Activated CD4-positive, alpha-beta T cell treated with anti-CD3 and anti-CD28 coated beads for 24 hours (primary cell): Measurements from ENCODE around the gene SRPRB.

Experiments
- DNase-seq, 2 donors: peaks; one replicate each; pipeline ENCODE4 v3.0.0-alpha.2; 2020; ENCODE audit warnings: low read depth in 2 of 2

The SRPRB gene

DNA sequence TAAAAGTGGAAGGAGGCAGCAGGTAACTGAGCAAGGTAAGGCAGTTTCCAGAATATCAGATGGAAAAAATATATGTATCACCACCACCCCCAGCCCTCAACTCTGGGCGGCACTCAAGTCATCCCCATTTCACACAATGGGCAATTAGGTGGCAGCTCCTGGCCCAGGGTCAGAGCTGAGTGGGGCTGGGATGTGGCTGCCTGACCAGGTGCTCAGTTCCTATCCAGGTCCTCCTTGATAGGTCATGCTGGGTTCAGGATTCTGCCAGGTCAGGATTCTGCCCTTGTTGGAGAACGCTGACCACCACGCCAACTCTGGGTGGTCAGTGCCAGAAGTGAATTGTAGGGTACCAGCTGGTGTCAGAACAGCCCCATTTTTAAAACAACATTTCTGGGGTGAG, 60.5 kb downstream of the SRPRB start:
- DNase-seq = no peak

DNA sequence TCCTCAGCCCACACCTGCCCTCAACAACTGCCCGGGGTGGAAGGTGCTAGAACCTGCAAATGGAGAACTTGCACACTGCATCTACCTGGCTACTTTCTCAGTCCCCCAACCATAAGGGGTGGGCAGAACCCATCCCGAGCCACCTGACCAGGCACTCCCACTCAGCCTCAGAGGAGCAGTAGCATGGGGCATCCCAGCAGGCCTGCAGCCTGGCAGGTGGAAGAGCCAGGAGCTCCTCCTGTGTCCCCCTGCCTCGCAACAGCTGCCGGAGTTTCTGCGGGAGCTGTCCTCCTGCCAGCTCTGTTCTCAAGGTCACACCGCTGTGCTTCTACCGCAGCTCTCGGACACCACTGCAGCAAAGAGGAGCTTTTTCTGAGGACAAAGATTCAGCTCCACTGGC, 62.6 kb downstream of the SRPRB start:
- DNase-seq = no peak

DNA sequence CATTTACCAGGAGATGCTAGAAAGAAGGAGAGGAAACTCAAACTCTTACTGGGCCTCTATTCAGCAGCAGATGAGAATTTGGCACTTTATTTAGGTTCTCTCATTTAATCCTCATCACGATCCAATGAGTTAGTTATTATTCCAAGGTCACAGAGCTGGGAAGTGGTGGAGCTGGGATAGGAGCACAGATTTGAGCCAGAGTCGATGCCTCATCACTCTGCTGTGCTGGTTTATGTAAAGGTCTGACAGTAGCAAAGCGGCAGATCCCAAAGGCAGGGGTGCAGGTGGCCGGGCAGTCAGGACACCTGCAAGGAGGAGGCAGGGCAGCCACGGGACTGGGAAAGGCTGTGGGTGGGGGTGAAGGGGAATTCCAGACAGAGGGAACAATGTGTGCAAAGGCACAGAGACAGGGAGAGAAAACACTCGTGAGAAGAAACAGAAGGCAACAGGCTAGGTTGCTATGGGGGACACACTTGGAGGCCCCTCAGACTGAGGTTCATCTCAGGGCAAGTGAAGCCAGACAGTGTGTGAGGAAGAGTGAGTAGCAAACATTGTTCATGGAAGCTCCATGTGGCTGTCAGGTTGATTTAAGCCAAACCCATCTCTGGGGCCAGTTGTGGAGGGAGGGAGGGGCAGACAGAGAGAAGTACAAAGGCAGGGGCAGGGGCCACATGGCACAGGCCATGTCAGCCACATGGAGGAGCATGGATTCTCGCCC, 63.3 kb downstream of the SRPRB start:
- DNase-seq = no peak

DNA sequence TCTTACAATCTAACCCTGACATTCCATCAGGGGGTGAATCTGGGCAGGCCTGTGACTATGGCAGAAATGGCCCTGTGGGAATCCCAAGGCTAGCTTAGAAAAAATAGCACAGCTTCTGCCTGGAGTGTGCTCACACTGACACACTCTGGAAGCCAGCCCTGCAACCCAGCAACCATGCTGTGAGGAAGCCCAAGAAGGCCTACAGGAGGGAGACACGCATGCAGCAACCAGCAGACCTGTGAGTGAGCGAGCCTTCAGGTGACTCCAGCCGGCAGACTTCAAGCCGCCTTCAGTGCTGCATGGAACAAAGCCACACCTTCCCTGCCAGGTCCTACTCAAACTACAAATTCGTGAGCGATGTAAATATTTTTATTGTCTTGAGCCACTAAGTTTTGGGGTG, 64.0 kb downstream of the SRPRB start:
- no peak for DNase-seq

DNA sequence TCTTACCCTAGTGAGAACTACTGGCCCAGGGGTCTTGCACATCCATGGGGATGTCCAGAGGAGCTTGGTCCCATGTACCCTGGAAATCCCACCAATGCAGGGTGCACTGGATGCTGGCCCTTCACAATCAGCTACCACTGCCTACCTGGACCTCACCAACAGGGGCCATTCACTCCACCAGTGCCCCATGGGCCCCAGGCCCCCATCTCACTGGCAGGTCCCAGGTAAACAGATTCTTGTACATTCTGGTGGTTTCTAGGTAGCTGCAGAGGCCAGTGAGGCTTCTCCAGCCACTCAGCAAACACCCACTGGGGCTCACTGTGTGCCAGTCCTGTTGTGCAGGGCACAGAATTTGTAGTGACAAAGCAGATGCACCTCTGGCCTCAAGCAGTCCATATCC, 65.2 kb downstream of the SRPRB start:
- DNase-seq = no peak
